SK-N-SH (cell line): Measurements from ENCODE around the gene PDHX. TPM values are rescaled to one million over a fixed set of nuclear protein-coding genes. Genes with fewer than 3 reads are reported as not detected.

Source experiments
- CTCF ChIA-PET: fragments of 300-600, 350-600 bp; formaldehyde crosslinking; extraction: SDS; loops from one replicate; lab custom pipeline; 2021; lab: Yijun Ruan, JAX
- POLR2A ChIA-PET: fragments of 350-600 bp; sonication (Branson Sonifier 250); formaldehyde crosslinking; extraction: SDS; loops from one replicate; lab custom pipeline; 2020; ENCODE audit warnings: antibody characterized with exemption, inconsistent platforms; lab: Yijun Ruan, JAX
- DNase-seq: peaks from one replicate; pipeline ENCODE4 v3.0.0; 2012
- H2AFZ ChIP-seq: fragments of 200-600 bp; sonication (generic); 2 replicates; pipeline ENCODE4 v1.8.1; 2016; ENCODE audit warnings: antibody characterized with exemption, mild to moderate bottlenecking, low read depth
- H3F3A ChIP-seq: fragments of 200-600 bp; sonication (generic); replicated peaks from 2 replicates; pipeline ENCODE3; 2016; ENCODE audit warnings: antibody characterized with exemption, mild to moderate bottlenecking; ENCODE audit not compliant: insufficient read depth
- H3K27ac ChIP-seq, 2 experiments: fragments of 200-500 bp in 1 of 2; fragments of 200-600 bp in 1 of 2; sonication (Bioruptor generic) in 1 of 2; sonication (generic), shearing (Covaris generic) in 1 of 2; 2 replicates each; pipeline versions ENCODE4 v1.5.1 to v1.6.1; 2014 to 2016; ENCODE audit warnings: low read depth in 2 of 2, inconsistent platforms in 1 of 2, low read length in 1 of 2, mild to moderate bottlenecking in 1 of 2, mixed read lengths in 1 of 2
- H3K27me3 ChIP-seq: fragments of 200-600 bp; sonication (generic), shearing (Covaris generic); 2 replicates; pipeline ENCODE4 v1.6.1; 2016; ENCODE audit warnings: mixed run types; ENCODE audit not compliant: insufficient read depth
- H3K36me3 ChIP-seq, 2 experiments: fragments of 200-500 bp in 1 of 2; fragments of 200-600 bp in 1 of 2; sonication (Bioruptor generic) in 1 of 2; sonication (generic) in 1 of 2; replicated peaks in 1 of 2; 2 replicates each; pipeline versions ENCODE3 to v1.5.1; 2014 to 2016; ENCODE audit warnings: low read length in 1 of 2, mild to moderate bottlenecking in 1 of 2; ENCODE audit not compliant: insufficient read depth in 2 of 2, control insufficient read depth in 1 of 2
- H3K4me1 ChIP-seq, 2 experiments: fragments of 200-500 bp in 1 of 2; fragments of 200-600 bp in 1 of 2; sonication (Bioruptor generic) in 1 of 2; sonication (generic), shearing (Covaris generic) in 1 of 2; 2 replicates each; pipeline versions ENCODE4 v1.5.1 to v1.6.1; 2014 to 2016; ENCODE audit warnings: low read depth in 1 of 2, low read length in 1 of 2, mixed run types in 1 of 2; ENCODE audit not compliant: insufficient read depth in 2 of 2, control insufficient read depth in 1 of 2
- H3K4me2 ChIP-seq: fragments of 200-600 bp; sonication (generic), shearing (Covaris generic); 2 replicates; pipeline ENCODE4 v1.6.1; 2017; ENCODE audit warnings: mixed run types
- H3K4me3 ChIP-seq, 2 experiments: fragments of 200-500 bp in 1 of 2; fragments of 200-600 bp in 1 of 2; sonication (Bioruptor generic) in 1 of 2; sonication (generic), shearing (Covaris generic) in 1 of 2; 2 replicates each; pipeline versions ENCODE4 v1.5.1 to v1.8.1; 2014 to 2016; ENCODE audit warnings: low read depth in 2 of 2, inconsistent platforms in 1 of 2, low read length in 1 of 2, mild to moderate bottlenecking in 1 of 2, mixed read lengths in 1 of 2, moderate library complexity in 1 of 2
- H3K79me2 ChIP-seq: fragments of 200-600 bp; sonication (generic); 2 replicates; pipeline ENCODE4 v1.8.1; 2017; ENCODE audit warnings: mild to moderate bottlenecking; ENCODE audit not compliant: insufficient read depth
- H3K9ac ChIP-seq: fragments of 200-600 bp; sonication (generic); 2 replicates; pipeline ENCODE4 v1.6.1; 2017; ENCODE audit warnings: mixed run types
- H3K9me2 ChIP-seq: fragments of 200-600 bp; sonication (generic); 2 replicates; pipeline ENCODE4 v1.6.1; 2017; ENCODE audit warnings: mixed run types
- H3K9me3 ChIP-seq: fragments of 200-600 bp; sonication (generic); 2 replicates; pipeline ENCODE4 v1.6.1; 2017; ENCODE audit warnings: mixed run types, mild to moderate bottlenecking, moderate library complexity
- H4K20me1 ChIP-seq: fragments of 200-600 bp; sonication (generic); 2 replicates; pipeline ENCODE4 v1.6.1; 2017; ENCODE audit warnings: mild to moderate bottlenecking, mixed run types; ENCODE audit not compliant: insufficient read depth
- CTCF ChIP-seq: fragments of 200-600 bp; sonication (generic); IDR thresholded peaks from 2 replicates; pipeline ENCODE4 v1.6.1; 2017; ENCODE audit warnings: antibody characterized with exemption, mild to moderate bottlenecking, moderate library complexity
- ELF1 ChIP-seq: IDR thresholded peaks from 2 replicates; pipeline ENCODE4 v1.4.0; 2012
- EP300 ChIP-seq, 2 experiments: IDR thresholded peaks; 2 replicates each; pipeline versions ENCODE4 v1.4.0 to v1.6.1; 2012; ENCODE audit warnings: borderline replicate concordance in 1 of 2, low read depth in 1 of 2, low read length in 1 of 2
- EZH2phosphoT487 ChIP-seq: fragments of 200-600 bp; sonication (generic); IDR thresholded peaks from 2 replicates; pipeline ENCODE4 v1.6.1; 2017; ENCODE audit warnings: low read depth, mixed run types, mild to moderate bottlenecking, antibody characterized with exemption, moderate library complexity, borderline replicate concordance
- GATA2 ChIP-seq: sonication (generic); formaldehyde crosslinking; IDR thresholded peaks from 2 replicates; pipeline ENCODE4 v1.5.0; 2020; ENCODE audit warnings: mild to moderate bottlenecking, missing genetic modification reagents
- IRF3 ChIP-seq: fragments of 150-350 bp; IDR thresholded peaks from 2 replicates; pipeline ENCODE4 v1.6.1; 2016; ENCODE audit warnings: mild to moderate bottlenecking, low read depth, low read length
- MEF2A ChIP-seq: IDR thresholded peaks from 2 replicates; pipeline ENCODE4 v1.4.0; 2012; ENCODE audit warnings: low read depth, borderline replicate concordance
- MXI1 ChIP-seq: IDR thresholded peaks from 2 replicates; pipeline ENCODE4 v1.6.1; 2012; ENCODE audit warnings: mild to moderate bottlenecking, low read depth, low read length, improper control_type of control experiment
- NFIC ChIP-seq: IDR thresholded peaks from 2 replicates; pipeline ENCODE4 v1.4.0; 2012; ENCODE audit warnings: borderline replicate concordance
- REST ChIP-seq: IDR thresholded peaks from 2 replicates; pipeline ENCODE4 v1.6.1; 2012; ENCODE audit warnings: mild to moderate bottlenecking, low read depth, low read length, moderate library complexity
- RXRA ChIP-seq: IDR thresholded peaks from 2 replicates; pipeline ENCODE4 v1.4.0; 2012; ENCODE audit warnings: low read depth, mild to moderate bottlenecking, borderline replicate concordance
- SIN3A ChIP-seq: IDR thresholded peaks from 2 replicates; pipeline ENCODE4 v1.6.1; 2012; ENCODE audit warnings: low read depth, mild to moderate bottlenecking, low read length, moderate library complexity, borderline replicate concordance
- TAF1 ChIP-seq: IDR thresholded peaks from 2 replicates; pipeline ENCODE4 v1.6.1; 2012; ENCODE audit warnings: low read depth, mild to moderate bottlenecking, low read length, moderate library complexity, borderline replicate concordance
- TCF12 ChIP-seq: IDR thresholded peaks from 2 replicates; pipeline ENCODE4 v1.4.0; 2012
- YY1 ChIP-seq: IDR thresholded peaks from 2 replicates; pipeline ENCODE4 v1.4.0; 2012; ENCODE audit warnings: low read depth, mild to moderate bottlenecking
- WGBS: methylation state at CpG from one replicate; pipeline ENCODE4 v1.1.6; 2017; ENCODE audit warnings: low lambda C conversion rate; 5-methylcytosine and 5-hydroxymethylcytosine counted together
- polyA plus RNA-seq, 3 experiments: library from polyadenylated mRNA; depleted of rRNA; stranded (reverse); fragments of >200 nt; gene quantifications; 2 replicates each; pipeline ENCODE4 v1.2.3, GENCODE V29; 2012

Gene PDHX
- polyA plus RNA-seq, 1 of the 3 experiments (the other 2 are of a cell fraction) = 14.8 TPM

- Histone ChIP-seq H3K4me1 (no peaks in the 10 kb centered on the region), H3K27me3 (no peaks in the 10 kb centered on the region), H4K20me1 (no peaks in the 10 kb centered on the region), H3K27ac (no peak overlapping the region), H3K4me3 (no peak overlapping the region), H3K36me3 (no peaks in the 10 kb centered on the region), H2AFZ (no peak overlapping the region), H3K9ac (no peak overlapping the region), H3K79me2 (peaks cover 32% of the 10 kb centered on the region), H3K4me2 (no peak overlapping the region), H3K9me3 (peaks cover 14% of the 10 kb centered on the region), H3F3A (no peaks in the 10 kb centered on the region), H3K9me2 (no peaks in the 10 kb centered on the region)
- DNase-seq = no peak
- POLR2A ChIA-PET = no interaction called here
- WGBS = 90% methylated on average over 3 of the region's 3 CpGs
- CTCF ChIA-PET = interaction anchor here (0.7 to 7.0 kb wide), 4 partner anchors 12 to 515 kb away, joined by 3 to 30 read pairs (median 4); partner anchors contain the start of gene APIP
- TF ChIP-seq REST (no peak), CTCF (no peak), ELF1 (no peak), TCF12 (no peak), EZH2phosphoT487 (no peak)
Measured at GRCh38 chr11:34897171-34897870, 19.1 kb upstream of the PDHX start.

GRCh38 chr11:34898474-34898873, 17.9 kb upstream of the PDHX start:
- peaks cover 14% of the 10 kb centered on the region for H3K9me3 ChIP-seq
- POLR2A ChIA-PET = no interaction called here
- no peak overlapping the region for H3K9ac ChIP-seq
- CTCF ChIA-PET = interaction anchor here (1.5 to 7.0 kb wide), 2 partner anchors 17 to 313 kb away, joined by 3 to 30 read pairs; partner anchors contain the start of gene APIP
- H3K4me2 ChIP-seq = no peak overlapping the region
- no peaks in the 10 kb centered on the region for H3K27me3 ChIP-seq
- no peaks in the 10 kb centered on the region for H3K9me2 ChIP-seq
- no peak overlapping the region for H3K27ac ChIP-seq
- H2AFZ ChIP-seq = no peak overlapping the region
- no peaks in the 10 kb centered on the region for H3K36me3 ChIP-seq
- H3K79me2 ChIP-seq = peaks cover 40% of the 10 kb centered on the region
- no peak overlapping the region for H3K4me3 ChIP-seq
- no peak for DNase-seq
- H4K20me1 ChIP-seq = no peaks in the 10 kb centered on the region
- H3F3A ChIP-seq = no peaks in the 10 kb centered on the region
- 94% methylated on average over 10 of the region's 10 CpGs for WGBS
- no peaks in the 10 kb centered on the region for H3K4me1 ChIP-seq
- TF ChIP-seq RXRA = no peak
- no peak for TF ChIP-seq TCF12
- TF ChIP-seq IRF3 = no peak
- no peak for TF ChIP-seq YY1
- TF ChIP-seq MXI1 = no peak
- no peak for TF ChIP-seq TAF1
- TF ChIP-seq MEF2A = no peak
- TF ChIP-seq EZH2phosphoT487 = no peak
- TF ChIP-seq GATA2 = no peak
- TF ChIP-seq NFIC = no peak
- no peak for TF ChIP-seq SIN3A
- TF ChIP-seq EP300 (IDR thresholded peaks at IDR 0.05; ENCODE audit: borderline replicate concordance in 1 of 2, low read depth in 1 of 2, low read length in 1 of 2) = no peak
- no peak for TF ChIP-seq CTCF
